ENCODE measurements around the gene ZNF624. TPM values are rescaled to one million over a fixed set of nuclear protein-coding genes. Genes with fewer than 3 reads are reported as not detected.

ZNF624 gene
- total and polyA plus RNA-seq, 2 donors (not counting 1 experiment from before 2014, with no cell fraction given) = 2.2 to 12.0 TPM

GRCh38 chr17:16593356-16594102 is 60.1 kb downstream of the ZNF624 start:
- H3K79me2 ChIP-seq (ENCODE audit: control insufficient read depth, insufficient read depth, low read length) = no peaks in the 10 kb centered on the region
- H3K4me3 ChIP-seq (ENCODE audit: control extremely low read depth in 1 of 5, extremely low read depth in 1 of 5, insufficient read depth in 1 of 5, low read depth in 2 of 5, low read length in 4 of 5) = no peak overlapping the region
- intact Hi-C loops (cut with micrococcal nuclease) = no loop called here
- Mint-ChIP-seq H3K4me3 (no peak overlapping the region), H3K4me1 (peaks cover 4% of the 10 kb centered on the region), H3K27ac (no peak overlapping the region), H3K27me3 (peaks cover 27% of the 10 kb centered on the region), H3K9me3 (ENCODE audit: insufficient read depth) (no peaks in the 10 kb centered on the region)
- no peak for DNase-seq
- H3K9me3 ChIP-seq (ENCODE audit: control extremely low read depth in 1 of 3, control insufficient read depth in 2 of 3, insufficient read depth in 1 of 3, low read length in 2 of 3) = no peaks in the 10 kb centered on the region
- whole genome bisulfite sequencing (ENCODE audit: insufficient coverage) = no CpG with 5 or more reads among the region's 2 CpGs
- ChIA-PET POLR2A (no interaction called here), CTCF (interaction anchor here (0.5 kb wide), 1 partner anchor 1442 kb away, joined by 3 read pairs; no protein-coding TSS in a partner anchor)
- no peaks in the 10 kb centered on the region for H3K36me3 ChIP-seq (replicated peaks in 1 of 2; ENCODE audit: control extremely low read depth in 1 of 2, control insufficient read depth in 1 of 2, extremely low read depth in 1 of 2, insufficient read depth in 2 of 2, low read length in 1 of 2)
- no peak for ATAC-seq (ENCODE audit: low read depth)
- no peaks in the 10 kb centered on the region for H4K20me1 ChIP-seq (ENCODE audit: control insufficient read depth, insufficient read depth, low read length, poor library complexity, severe bottlenecking)
- no peak overlapping the region for H2AFZ ChIP-seq (ENCODE audit: insufficient read depth, low read depth, low read length, poor library complexity, severe bottlenecking)
- H3K9ac ChIP-seq (ENCODE audit: low read length) = no peak overlapping the region
- H3K27ac ChIP-seq (ENCODE audit: low read length in 2 of 2) = no peak overlapping the region
- TF ChIP-seq CTCF (IDR thresholded peaks at IDR 0.05) (no peak), EZH2 (IDR thresholded peaks at IDR 0.05; ENCODE audit: borderline replicate concordance, insufficient read depth, low read depth, low read length, poor library complexity, severe bottlenecking) (no peak)
- peaks cover 0 to 20% (median 5%) of the 10 kb centered on the region in 4 experiments for H3K27me3 ChIP-seq (replicated peaks in 1 of 4; ENCODE audit: control extremely low read depth in 1 of 4, control insufficient read depth in 3 of 4, insufficient read depth in 4 of 4, low read length in 3 of 4)
- no peak overlapping the region for H3K4me2 ChIP-seq (replicated peaks; ENCODE audit: low read depth, low read length, poor library complexity, severe bottlenecking)
- H3K4me1 ChIP-seq (ENCODE audit: control insufficient read depth in 2 of 2, insufficient read depth in 2 of 2, low read length in 2 of 2) = peaks cover 8 to 11% of the 10 kb centered on the region in 2 donors

All from B cell (primary cell).